CD8-positive, alpha-beta memory T cell (primary cell): Measurements from ENCODE around the gene EGFL7. TPM values are rescaled to one million over a fixed set of nuclear protein-coding genes. Genes with fewer than 3 reads are reported as not detected.
A peak's percentile ranks its signal among the peaks of the same experiment; 100 is the strongest.
"Not testable (repeated sequence)": the region's sequence is repeated elsewhere in the genome, so short reads cannot be mapped to it uniquely, and the experiment has no call there.

ENCODE experiments used
- CTCF ChIA-PET: fragments of 350-600 bp; sonication (Branson Sonifier 250); formaldehyde crosslinking; loops from one replicate; lab custom pipeline; 2021; ENCODE audit warnings: antibody characterized with exemption; lab: Charles Lee
- POLR2A ChIA-PET: fragments of 350-600 bp; sonication (Branson Sonifier 250); formaldehyde crosslinking; loops from one replicate; lab custom pipeline; 2021; ENCODE audit warnings: antibody characterized with exemption; lab: Charles Lee
- DNase-seq, 5 donors: peaks; one replicate each; pipeline versions ENCODE4 v3.0.0 to v3.0.0-alpha.2; 2020 to 2022; ENCODE audit warnings: mixed read lengths in 1 of 5
- H3K27ac ChIP-seq: one replicate; pipeline ENCODE4 v1.7.0; 2013; ENCODE audit warnings: low read depth, mild to moderate bottlenecking, low read length, moderate library complexity
- H3K27me3 ChIP-seq: 2 replicates; pipeline ENCODE4 v1.7.0; 2013; ENCODE audit warnings: low read length, mild to moderate bottlenecking; ENCODE audit not compliant: insufficient read depth, poor library complexity, severe bottlenecking
- H3K36me3 ChIP-seq: 2 replicates; pipeline ENCODE4 v1.7.0; 2013; ENCODE audit warnings: mild to moderate bottlenecking, low read length, moderate library complexity; ENCODE audit not compliant: insufficient read depth
- H3K4me1 ChIP-seq: 2 replicates; pipeline ENCODE4 v1.7.0; 2013; ENCODE audit warnings: mild to moderate bottlenecking, low read length, moderate library complexity; ENCODE audit not compliant: insufficient read depth
- H3K4me3 ChIP-seq: 2 replicates; pipeline ENCODE4 v1.7.0; 2013; ENCODE audit warnings: mild to moderate bottlenecking, low read length
- H3K9me3 ChIP-seq: 2 replicates; pipeline ENCODE4 v1.7.0; 2013; ENCODE audit warnings: mild to moderate bottlenecking, low read length
- H3K27ac Mint-ChIP-seq, 8 donors: one replicate each; pipeline ENCODE4 v1.8.0; 2020 to 2021; ENCODE audit warnings: mixed read lengths in 8 of 8, mild to moderate bottlenecking in 6 of 8, inconsistent platforms in 3 of 8, moderate library complexity in 3 of 8
- H3K27me3 Mint-ChIP-seq, 2 donors: one replicate each; pipeline ENCODE4 v1.8.0; 2020 to 2021; ENCODE audit warnings: mixed read lengths in 2 of 2, mild to moderate bottlenecking in 1 of 2, moderate library complexity in 1 of 2
- H3K36me3 Mint-ChIP-seq, 3 donors: one replicate each; pipeline ENCODE4 v1.8.0; 2020 to 2021; ENCODE audit warnings: mixed read lengths in 3 of 3, inconsistent platforms in 1 of 3, mild to moderate bottlenecking in 1 of 3
- H3K4me1 Mint-ChIP-seq, 3 donors: one replicate each; pipeline ENCODE4 v1.8.0; 2020 to 2021; ENCODE audit warnings: mixed read lengths in 3 of 3, inconsistent platforms in 1 of 3, mild to moderate bottlenecking in 1 of 3
- H3K4me3 Mint-ChIP-seq, 7 donors: one replicate each; pipeline ENCODE4 v1.8.0; 2020 to 2021; ENCODE audit warnings: mixed read lengths in 7 of 7, mild to moderate bottlenecking in 6 of 7, moderate library complexity in 4 of 7, inconsistent platforms in 2 of 7
- H3K9me3 Mint-ChIP-seq, 5 donors: one replicate each; pipeline ENCODE4 v1.8.0; 2020 to 2022; ENCODE audit warnings: mixed read lengths in 5 of 5, mild to moderate bottlenecking in 3 of 5, moderate library complexity in 2 of 5, inconsistent platforms in 1 of 5
- polyA plus RNA-seq: library from polyadenylated mRNA; unstranded; fragments of 300-500 nt; fragmentation: Illumina TruSeq; gene quantifications from one replicate; pipeline ENCODE4 v1.2.3, GENCODE V29; 2021
- total RNA-seq, 2 experiments: library from RNA; stranded (reverse); gene quantifications; one replicate each; pipeline ENCODE4 v1.2.3, GENCODE V29; 2021

The EGFL7 gene
- total and polyA plus RNA-seq, 3 experiments from 2014 or later = 0.40 to 0.95 (median 0.61) TPM

DNA sequence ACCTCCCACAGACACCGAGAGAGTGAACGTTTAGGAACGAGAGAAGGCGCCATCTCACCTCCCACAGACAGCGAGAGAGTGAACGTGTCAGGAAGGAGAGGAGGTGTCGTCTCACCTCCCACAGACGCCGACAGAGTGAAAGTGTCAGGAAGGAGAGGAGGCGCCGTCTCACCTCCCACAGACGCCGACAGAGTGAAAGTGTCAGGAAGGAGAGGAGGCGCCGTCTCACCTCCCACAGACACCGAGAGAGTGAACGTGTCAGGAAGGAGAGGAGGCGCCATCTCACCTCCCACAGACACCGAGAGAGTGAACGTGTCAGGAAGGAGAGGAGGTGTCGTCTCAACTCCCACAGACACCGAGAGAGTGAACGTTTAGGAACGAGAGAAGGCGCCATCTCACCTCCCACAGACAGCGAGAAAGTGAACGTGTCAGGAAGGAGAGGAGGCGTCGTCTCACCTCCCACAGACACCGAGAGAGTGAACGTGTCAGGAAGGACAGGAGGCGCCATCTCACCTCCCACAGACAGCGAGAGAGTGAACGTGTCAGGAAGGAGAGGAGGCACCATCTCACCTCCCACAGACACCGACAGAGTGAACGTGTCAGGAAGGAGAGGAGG is 30.1 kb upstream of the EGFL7 start:
- H3K27ac ChIP-seq, H3K27me3 Mint-ChIP-seq, H3K9me3 ChIP-seq, POLR2A ChIA-PET, H3K4me3 Mint-ChIP-seq, H3K27me3 ChIP-seq, H3K4me3 ChIP-seq, H3K36me3 Mint-ChIP-seq, H3K4me1 Mint-ChIP-seq, H3K4me1 ChIP-seq, H3K36me3 ChIP-seq, H3K27ac Mint-ChIP-seq, H3K9me3 Mint-ChIP-seq: not testable (repeated sequence)
- CTCF ChIA-PET = interaction anchor here (0.9 to 2.8 kb wide), 7 partner anchors 93 to 149 kb away, joined by 3 to 56 read pairs (median 3); no protein-coding TSS in a partner anchor
- DNase-seq = peak in 3 of 5 donors; percentile 14 to 53 (median 29)

GRCh38 chr9:136634904-136635303 is 27.8 kb upstream of the EGFL7 start:
- H3K4me1 ChIP-seq = peaks cover 6% of the 10 kb centered on the region
- no peaks in the 10 kb centered on the region for H3K9me3 ChIP-seq
- Mint-ChIP-seq H3K27me3 (peaks cover 4 to 6% of the 10 kb centered on the region in 2 donors), H3K36me3 (no peaks in the 10 kb centered on the region), H3K27ac (peak overlapping the region in 2 of 8 donors; percentile 5 to 14), H3K9me3 (no peaks in the 10 kb centered on the region), H3K4me1 (no peaks in the 10 kb centered on the region), H3K4me3 (no peak overlapping the region)
- H3K27me3 ChIP-seq = no peaks in the 10 kb centered on the region
- POLR2A ChIA-PET = no interaction called here
- no peak overlapping the region for H3K27ac ChIP-seq
- no peaks in the 10 kb centered on the region for H3K36me3 ChIP-seq
- DNase-seq = no peak
- no peak overlapping the region for H3K4me3 ChIP-seq
- CTCF ChIA-PET = interaction anchor here (0.8 to 2.8 kb wide), 4 partner anchors 9 to 194 kb away, joined by 3 to 17 read pairs (median 6); no protein-coding TSS in a partner anchor

GRCh38 chr9:136640171-136641111 is 22.3 kb upstream of the EGFL7 start:
- peaks cover 8% of the 10 kb centered on the region for H3K4me1 ChIP-seq
- Mint-ChIP-seq H3K4me1 (no peaks in the 10 kb centered on the region), H3K4me3 (no peak overlapping the region), H3K9me3 (no peaks in the 10 kb centered on the region), H3K27ac (no peak overlapping the region), H3K36me3 (no peaks in the 10 kb centered on the region), H3K27me3 (peaks cover 13 to 20% of the 10 kb centered on the region in 2 donors)
- no peak overlapping the region for H3K27ac ChIP-seq
- no peak overlapping the region for H3K4me3 ChIP-seq
- H3K36me3 ChIP-seq = no peaks in the 10 kb centered on the region
- H3K9me3 ChIP-seq = no peaks in the 10 kb centered on the region
- POLR2A ChIA-PET = no interaction called here
- peaks cover 23% of the 10 kb centered on the region for H3K27me3 ChIP-seq
- CTCF ChIA-PET = no interaction called here
- DNase-seq = no peak

DNA sequence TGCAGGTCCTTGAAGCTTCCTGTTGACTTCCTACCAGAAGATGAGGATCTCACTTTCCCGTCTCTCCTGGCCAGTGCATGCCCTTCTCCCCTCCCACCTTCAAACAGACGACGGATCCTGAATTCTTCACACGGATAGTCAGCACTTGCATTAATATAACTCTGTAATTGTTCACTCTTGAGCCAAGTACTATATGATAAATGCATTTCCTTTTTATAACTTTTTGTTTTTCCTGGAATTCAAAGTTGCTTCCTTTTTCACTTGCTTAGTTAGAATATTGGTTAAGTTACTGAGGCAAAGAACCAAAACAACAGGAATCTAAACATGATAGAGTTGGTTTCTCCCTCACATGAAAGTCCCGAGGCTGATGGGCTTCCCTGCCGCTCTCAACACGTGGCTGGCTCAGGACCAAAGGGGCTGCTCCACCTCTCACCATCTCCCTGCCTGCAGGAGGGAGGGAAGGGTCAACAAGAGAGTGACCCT is 20.2 kb upstream of the EGFL7 start:
- no peaks in the 10 kb centered on the region for H3K4me1 Mint-ChIP-seq
- no peaks in the 10 kb centered on the region for H3K9me3 Mint-ChIP-seq
- no peak overlapping the region for H3K4me3 Mint-ChIP-seq
- no peak overlapping the region for H3K4me3 ChIP-seq
- no peaks in the 10 kb centered on the region for H3K36me3 Mint-ChIP-seq
- no peak overlapping the region for H3K27ac ChIP-seq
- CTCF ChIA-PET = interaction anchor here (0.8 to 3.0 kb wide), 4 partner anchors 11 to 158 kb away, joined by 3 to 19 read pairs (median 4); no protein-coding TSS in a partner anchor
- H3K27ac Mint-ChIP-seq = no peak overlapping the region
- H3K36me3 ChIP-seq = no peaks in the 10 kb centered on the region
- no peak for DNase-seq
- POLR2A ChIA-PET = no interaction called here
- no peaks in the 10 kb centered on the region for H3K9me3 ChIP-seq
- peaks cover 21 to 26% of the 10 kb centered on the region in 2 donors for H3K27me3 Mint-ChIP-seq
- H3K27me3 ChIP-seq = peaks cover 28% of the 10 kb centered on the region
- peaks cover 8% of the 10 kb centered on the region for H3K4me1 ChIP-seq

DNA sequence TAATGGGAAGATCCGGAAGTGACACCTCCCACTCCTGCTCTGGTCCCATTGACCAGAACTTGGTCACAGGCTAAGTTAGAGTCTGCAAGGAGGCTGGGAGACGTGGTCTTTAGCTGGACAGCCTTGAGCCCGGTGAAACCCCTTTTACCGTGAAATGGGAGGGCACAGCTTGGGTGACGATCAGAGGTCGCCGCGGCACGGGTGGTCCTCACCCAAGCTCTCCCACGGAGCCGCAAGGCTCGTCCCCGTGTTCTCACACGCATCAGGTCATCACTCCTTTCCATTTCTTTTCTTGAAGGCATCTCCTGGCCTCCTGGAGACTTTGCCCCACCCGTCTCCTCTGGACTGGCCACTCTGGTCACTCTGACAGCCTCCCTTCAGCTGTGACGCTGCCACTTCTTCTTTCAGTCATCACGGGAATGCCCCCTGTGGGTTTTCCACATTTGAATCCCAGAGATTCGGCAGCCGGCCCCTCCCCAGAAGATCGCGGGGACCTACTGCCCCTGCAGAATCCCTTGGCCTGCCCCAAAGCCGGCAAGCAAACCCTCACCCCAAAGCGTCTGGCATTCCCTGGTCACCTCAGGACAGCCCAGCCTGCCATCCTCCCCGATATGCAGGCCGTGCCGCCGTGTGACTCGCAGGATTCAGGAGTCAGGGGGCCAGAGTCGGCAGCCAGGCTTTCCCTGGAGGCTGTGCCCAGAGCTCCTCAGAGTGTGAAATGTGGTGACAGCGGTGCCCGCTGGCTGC is 18.9 kb upstream of the EGFL7 start:
- Histone ChIP-seq H3K4me1 (peaks cover 8% of the 10 kb centered on the region), H3K36me3 (no peaks in the 10 kb centered on the region), H3K27ac (peak overlapping the region; percentile 24), H3K9me3 (no peaks in the 10 kb centered on the region), H3K4me3 (peak overlapping the region; percentile 41), H3K27me3 (peaks cover 28% of the 10 kb centered on the region)
- POLR2A ChIA-PET = no interaction called here
- peaks cover 23 to 29% of the 10 kb centered on the region in 2 donors for H3K27me3 Mint-ChIP-seq
- H3K27ac Mint-ChIP-seq = no peak overlapping the region
- no peaks in the 10 kb centered on the region for H3K4me1 Mint-ChIP-seq
- H3K36me3 Mint-ChIP-seq = no peaks in the 10 kb centered on the region
- no peaks in the 10 kb centered on the region for H3K9me3 Mint-ChIP-seq
- no peak overlapping the region for H3K4me3 Mint-ChIP-seq
- CTCF ChIA-PET = interaction anchor here (1.2 to 3.0 kb wide), 4 partner anchors 13 to 159 kb away, joined by 3 to 19 read pairs (median 4); no protein-coding TSS in a partner anchor
- DNase-seq = no peak

GRCh38 chr9:136644343-136644592 is 18.4 kb upstream of the EGFL7 start:
- Histone ChIP-seq H3K4me3 (peak overlapping the region; percentile 41), H3K36me3 (no peaks in the 10 kb centered on the region), H3K9me3 (no peaks in the 10 kb centered on the region), H3K4me1 (peaks cover 8% of the 10 kb centered on the region), H3K27ac (peak overlapping the region; percentile 24), H3K27me3 (peaks cover 28% of the 10 kb centered on the region)
- no peaks in the 10 kb centered on the region for H3K36me3 Mint-ChIP-seq
- peaks cover 27 to 29% of the 10 kb centered on the region in 2 donors for H3K27me3 Mint-ChIP-seq
- DNase-seq = peak in 1 of 5 donors; percentile 77
- no peak overlapping the region for H3K4me3 Mint-ChIP-seq
- H3K4me1 Mint-ChIP-seq = no peaks in the 10 kb centered on the region
- ChIA-PET CTCF (interaction anchor here (1.2 to 3.0 kb wide), 3 partner anchors 12 to 160 kb away, joined by 3 to 19 read pairs (median 4); no protein-coding TSS in a partner anchor), POLR2A (no interaction called here)
- H3K27ac Mint-ChIP-seq = no peak overlapping the region
- H3K9me3 Mint-ChIP-seq = no peaks in the 10 kb centered on the region

DNA sequence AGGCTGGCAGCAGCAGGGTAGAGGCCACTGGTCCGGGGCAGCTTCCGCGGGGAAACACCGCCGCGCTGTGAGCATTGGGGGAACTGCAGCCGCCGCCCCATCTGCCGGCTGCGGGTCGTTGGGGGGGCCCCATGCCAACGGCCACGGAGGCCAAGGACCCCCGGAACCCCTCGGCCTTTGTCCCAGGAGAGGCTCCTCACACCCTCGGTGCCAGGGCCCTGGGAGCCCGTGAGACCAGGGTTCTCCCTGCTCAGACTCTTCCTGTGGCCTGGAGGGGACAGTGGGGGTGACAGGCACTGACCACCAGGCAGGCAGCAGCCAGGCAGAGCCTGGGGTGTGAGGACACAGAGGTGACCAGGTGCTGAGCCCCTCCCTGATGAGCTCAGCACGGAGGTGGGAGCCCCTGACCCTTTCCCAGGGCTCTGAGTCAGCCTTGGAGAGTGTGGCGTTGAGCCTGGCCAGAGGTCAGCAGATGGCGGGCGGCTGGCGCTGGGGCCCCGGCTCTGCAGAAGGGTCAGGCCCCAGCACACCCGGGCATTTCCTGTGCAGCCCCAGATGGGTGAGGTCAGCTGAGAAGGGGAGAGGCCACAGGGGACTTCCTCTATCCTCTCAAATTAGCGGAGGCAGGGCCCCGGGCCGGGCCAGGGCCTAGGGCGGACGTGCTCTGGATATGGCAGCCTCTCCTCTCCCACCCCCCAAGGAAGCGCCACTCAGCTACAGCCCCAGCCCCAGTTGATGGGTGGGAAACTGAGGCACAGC is 17.9 kb upstream of the EGFL7 start:
- no peak overlapping the region for H3K27ac Mint-ChIP-seq
- ChIA-PET POLR2A (no interaction called here), CTCF (interaction anchor here (0.9 to 3.0 kb wide), 4 partner anchors 12 to 160 kb away, joined by 3 to 19 read pairs (median 4); no protein-coding TSS in a partner anchor)
- DNase-seq = peak in 4 of 5 donors; percentile 58 to 60 (median 59)
- Histone ChIP-seq H3K27ac (peak overlapping the region; percentile 75), H3K27me3 (peaks cover 28% of the 10 kb centered on the region), H3K36me3 (no peaks in the 10 kb centered on the region), H3K4me1 (peaks cover 8% of the 10 kb centered on the region), H3K4me3 (no peak overlapping the region), H3K9me3 (no peaks in the 10 kb centered on the region)
- no peaks in the 10 kb centered on the region for H3K36me3 Mint-ChIP-seq
- no peaks in the 10 kb centered on the region for H3K9me3 Mint-ChIP-seq
- H3K4me1 Mint-ChIP-seq = no peaks in the 10 kb centered on the region
- no peak overlapping the region for H3K4me3 Mint-ChIP-seq
- peaks cover 27 to 28% of the 10 kb centered on the region in 2 donors for H3K27me3 Mint-ChIP-seq
